CD4-positive, alpha-beta T cell treated with Interleukin-15 for 1 hour (primary cell): Measurements from ENCODE around the gene RBMS2.
"Not testable (repeated sequence)": the region's sequence is repeated elsewhere in the genome, so short reads cannot be mapped to it uniquely, and the experiment has no call there.

Experiments used
- DNase-seq: peaks from one replicate; pipeline ENCODE4 v3.0.0-alpha.2; 2020

The RBMS2 gene

GRCh38 chr12:56521590-56522371 is at the start of gene RBMS2:
Gene RBMS2 (plus strand): TSS chr12:56521820. CDS start chr12:56522024, 204 bp downstream.
- DNase-seq, result peak; percentile 63

GRCh38 chr12:56474389-56474788 is 47.2 kb upstream of the RBMS2 start:
- no peak for DNase-seq

- DNase-seq, result no peak
Observed at GRCh38 chr12:56476143-56476542, 45.5 kb upstream of the RBMS2 start.

- no peak for DNase-seq
Observed at GRCh38 chr12:56476972-56477432, 44.6 kb upstream of the RBMS2 start.

- no peak for DNase-seq
Observed at GRCh38 chr12:56477521-56478225, 43.9 kb upstream of the RBMS2 start.

GRCh38 chr12:56479625-56480024 is 42.0 kb upstream of the RBMS2 start:
- no peak for DNase-seq

GRCh38 chr12:56484566-56484965 is 37.1 kb upstream of the RBMS2 start:
- no peak for DNase-seq

- DNase-seq, result no peak
Observed at GRCh38 chr12:56486694-56487093, 34.9 kb upstream of the RBMS2 start.

- DNase-seq, result no peak
Observed at GRCh38 chr12:56487448-56488040, 34.1 kb upstream of the RBMS2 start.

GRCh38 chr12:56488041-56488955 is 33.3 kb upstream of the RBMS2 start, which contains the start of gene GLS2:
Gene GLS2 (minus strand): TSS chr12:56488161. CDS start chr12:56488118, 43 bp downstream.
- DNase-seq, result peak; percentile 80

GRCh38 chr12:56490360-56490759 is 31.3 kb upstream of the RBMS2 start:
- DNase-seq, result no peak

GRCh38 chr12:56493409-56494105 is 28.1 kb upstream of the RBMS2 start:
- DNase-seq, result not testable (repeated sequence)

- not testable (repeated sequence) for DNase-seq
Observed at GRCh38 chr12:56494106-56494415, 27.6 kb upstream of the RBMS2 start.

- not testable (repeated sequence) for DNase-seq
Observed at GRCh38 chr12:56494481-56494880, 27.1 kb upstream of the RBMS2 start.

- peak; percentile 23 for DNase-seq
Observed at GRCh38 chr12:56496704-56497103, 24.9 kb upstream of the RBMS2 start.

GRCh38 chr12:56498126-56498902 is 23.3 kb upstream of the RBMS2 start:
- DNase-seq, result not testable (repeated sequence)

- DNase-seq, result not testable (repeated sequence)
Observed at GRCh38 chr12:56499452-56499851, 22.2 kb upstream of the RBMS2 start.

- not testable (repeated sequence) for DNase-seq
Observed at GRCh38 chr12:56499879-56500278, 21.7 kb upstream of the RBMS2 start.

- no peak for DNase-seq
Observed at GRCh38 chr12:56510786-56511185, 10.8 kb upstream of the RBMS2 start.

- not testable (repeated sequence) for DNase-seq
Observed at GRCh38 chr12:56514014-56514318, 7.7 kb upstream of the RBMS2 start.

GRCh38 chr12:56517854-56518253 is 3.8 kb upstream of the RBMS2 start:
- no peak for DNase-seq
